Stimulated activated naive CD4-positive, alpha-beta T cell (primary cell): ENCODE measurements around the gene MFSD2B.
"Not testable (repeated sequence)": the region's sequence is repeated elsewhere in the genome, so short reads cannot be mapped to it uniquely, and the experiment has no call there.

Experiments used
- DNase-seq, 6 experiments: peaks; one replicate each; lab custom pipeline; 2025; lab: John Stamatoyannopoulos, UW

Gene MFSD2B

GRCh38 chr2:24018241-24018640 lies 8.4 kb downstream of the MFSD2B start:
- no peak for DNase-seq

- no peak for DNase-seq
Observed at GRCh38 chr2:24019729-24020128, 9.8 kb downstream of the MFSD2B start.

GRCh38 chr2:24020244-24020643 lies 10.4 kb downstream of the MFSD2B start:
- no peak for DNase-seq

- DNase-seq = no peak
Observed at GRCh38 chr2:24021122-24021998, 11.5 kb downstream of the MFSD2B start.

- DNase-seq = no peak
Observed at GRCh38 chr2:24022324-24022974, 12.6 kb downstream of the MFSD2B start.

- DNase-seq = no peak
Observed at GRCh38 chr2:24022975-24023575, 13.2 kb downstream of the MFSD2B start.

GRCh38 chr2:24024018-24024417 lies 14.1 kb downstream of the MFSD2B start:
- DNase-seq = no peak

- DNase-seq = no peak
Observed at GRCh38 chr2:24024996-24025663, 15.2 kb downstream of the MFSD2B start.

- no peak for DNase-seq
Observed at GRCh38 chr2:24026233-24026632, 16.3 kb downstream of the MFSD2B start.

GRCh38 chr2:24038786-24039499 lies 29.1 kb downstream of the MFSD2B start:
- DNase-seq = no peak

- no peak for DNase-seq
Observed at GRCh38 chr2:24040511-24040910, 30.6 kb downstream of the MFSD2B start.

GRCh38 chr2:24043133-24043532 lies 33.2 kb downstream of the MFSD2B start:
- not testable (repeated sequence) for DNase-seq

GRCh38 chr2:24045511-24046508 lies 35.9 kb downstream of the MFSD2B start:
- no peak for DNase-seq

GRCh38 chr2:24046599-24046929 lies 36.7 kb downstream of the MFSD2B start:
- DNase-seq = no peak

GRCh38 chr2:24046930-24047702 lies 37.2 kb downstream of the MFSD2B start, which contains the start of gene WDCP:
WDCP (minus strand) TSS chr2:24047391; CDS start chr2:24039494, 7,897 bp downstream.
- peak; percentile 79 to 92 (median 90) for DNase-seq

- DNase-seq = no peak
Observed at GRCh38 chr2:24047703-24048033, 37.8 kb downstream of the MFSD2B start.

GRCh38 chr2:24048769-24049484 lies 39.0 kb downstream of the MFSD2B start:
- peak in 1 of 6 experiments; percentile 5 for DNase-seq

- peak in 2 of 6 experiments; percentile 30 to 32 for DNase-seq
Observed at GRCh38 chr2:24049485-24050021, 39.7 kb downstream of the MFSD2B start, which contains the start of gene FKBP1B. FKBP1B (plus strand) TSS chr2:24049741; CDS start chr2:24049850, 109 bp downstream.
